Measurements from ENCODE around the gene UBXN11. TPM values are rescaled to one million over a fixed set of nuclear protein-coding genes. Genes with fewer than 3 reads are reported as not detected.

The UBXN11 gene
- polyA plus RNA-seq, 1 of the 3 experiments (the other 2 are of a cell fraction), result 30.6 TPM

DNA sequence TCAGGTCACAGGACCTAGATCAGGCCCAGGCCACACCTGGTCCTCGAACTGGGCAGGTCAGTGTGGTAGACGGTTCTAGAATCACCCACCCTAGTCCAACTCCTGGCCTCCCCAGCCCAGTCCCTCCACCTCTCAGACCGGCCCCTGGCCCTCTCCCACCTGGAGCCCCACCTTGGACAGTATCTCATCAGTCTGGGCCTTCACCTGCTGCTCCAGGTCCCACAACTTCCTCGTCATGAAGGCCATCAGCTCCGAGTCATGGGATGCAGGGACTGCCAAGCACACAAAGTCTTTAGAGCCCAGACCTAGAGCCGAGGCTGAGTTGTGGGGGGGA, 8.7 kb downstream of the UBXN11 start:
- Histone ChIP-seq H3K36me3 (replicated peaks in 1 of 2; ENCODE audit: control insufficient read depth in 1 of 2, insufficient read depth in 2 of 2, low read length in 1 of 2) (no peaks in the 10 kb centered on the region), H3K27ac (ENCODE audit: low read depth in 2 of 2, low read length in 1 of 2) (no peak overlapping the region), H3K79me2 (ENCODE audit: insufficient read depth) (no peaks in the 10 kb centered on the region), H3K9me3 (no peaks in the 10 kb centered on the region), H3K4me3 (ENCODE audit: low read depth in 2 of 2, low read length in 1 of 2) (no peak overlapping the region), H3F3A (replicated peaks; ENCODE audit: insufficient read depth) (no peaks in the 10 kb centered on the region), H3K9me2 (no peaks in the 10 kb centered on the region), H3K4me1 (ENCODE audit: control insufficient read depth in 1 of 2, insufficient read depth in 2 of 2, low read depth in 1 of 2, low read length in 1 of 2) (no peaks in the 10 kb centered on the region), H4K20me1 (ENCODE audit: insufficient read depth) (no peaks in the 10 kb centered on the region), H3K27me3 (ENCODE audit: insufficient read depth) (no peaks in the 10 kb centered on the region), H3K9ac (no peak overlapping the region), H2AFZ (ENCODE audit: low read depth) (no peak overlapping the region), H3K4me2 (no peak overlapping the region)
- POLR2A ChIA-PET, result no interaction called here
- 95% methylated on average over 3 of the region's 6 CpGs for WGBS (ENCODE audit: low lambda C conversion rate)
- CTCF ChIA-PET, result interaction anchor here (0.7 to 7.1 kb wide), 6 partner anchors 12 to 153 kb away, joined by 3 to 48 read pairs (median 4); partner anchors contain the start of genes CD52 and SH3BGRL3
- no peak for TF ChIP-seq FOSL2 (IDR thresholded peaks at IDR 0.05; ENCODE audit: borderline replicate concordance, low read depth)
- DNase-seq, result no peak

DNA sequence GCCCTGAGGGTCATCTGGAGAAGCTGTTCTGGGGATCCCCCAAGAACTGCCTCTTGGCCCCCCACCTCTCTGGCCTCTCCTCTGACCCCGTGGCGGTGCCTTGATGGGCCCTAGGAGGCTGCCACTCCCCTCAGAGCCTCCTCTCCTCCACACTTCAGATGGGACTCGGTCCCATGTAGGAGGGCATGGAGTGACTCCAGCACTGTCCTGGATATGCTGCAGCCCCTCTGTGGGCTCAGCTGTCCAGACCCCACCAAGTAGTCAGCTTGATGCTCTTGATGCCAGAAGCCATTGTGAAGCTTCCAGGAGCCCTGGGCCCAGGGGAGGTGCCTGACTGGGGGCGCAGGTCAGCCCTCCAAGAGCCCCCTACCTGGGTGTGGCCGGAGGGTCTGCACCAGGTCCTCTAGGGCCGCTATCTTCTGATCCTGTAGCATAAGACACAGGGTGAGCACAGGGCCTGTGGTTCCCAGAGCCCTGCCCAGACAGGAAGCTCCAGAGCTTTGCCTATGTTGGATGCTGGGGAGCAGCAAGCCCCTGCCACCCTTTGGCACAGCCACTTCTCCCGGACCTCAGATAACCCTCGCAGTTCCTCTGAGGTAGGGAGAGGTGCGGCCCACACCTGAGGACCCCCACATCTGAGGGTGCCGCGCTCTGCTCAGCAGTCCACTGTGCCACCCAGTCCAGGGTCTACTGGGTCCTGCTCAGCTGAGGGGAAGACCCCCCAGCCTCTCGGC, 9.2 kb downstream of the UBXN11 start:
- Histone ChIP-seq H4K20me1 (ENCODE audit: insufficient read depth) (no peaks in the 10 kb centered on the region), H3K9ac (no peak overlapping the region), H3K9me3 (no peaks in the 10 kb centered on the region), H3F3A (replicated peaks; ENCODE audit: insufficient read depth) (no peaks in the 10 kb centered on the region), H3K27ac (ENCODE audit: low read depth in 2 of 2, low read length in 1 of 2) (no peak overlapping the region), H3K79me2 (ENCODE audit: insufficient read depth) (no peaks in the 10 kb centered on the region), H3K36me3 (replicated peaks in 1 of 2; ENCODE audit: control insufficient read depth in 1 of 2, insufficient read depth in 2 of 2, low read length in 1 of 2) (no peaks in the 10 kb centered on the region), H2AFZ (ENCODE audit: low read depth) (no peak overlapping the region), H3K4me2 (no peak overlapping the region), H3K27me3 (ENCODE audit: insufficient read depth) (no peaks in the 10 kb centered on the region), H3K4me3 (ENCODE audit: low read depth in 2 of 2, low read length in 1 of 2) (no peak overlapping the region), H3K9me2 (no peaks in the 10 kb centered on the region), H3K4me1 (ENCODE audit: control insufficient read depth in 1 of 2, insufficient read depth in 2 of 2, low read depth in 1 of 2, low read length in 1 of 2) (no peaks in the 10 kb centered on the region)
- POLR2A ChIA-PET, result no interaction called here
- WGBS (ENCODE audit: low lambda C conversion rate), result 100% methylated on average over 4 of the region's 12 CpGs
- TF ChIP-seq GATA2 (CRISPR knock-in tag; IDR thresholded peaks at IDR 0.05) (no peak), MEF2A (IDR thresholded peaks at IDR 0.05; ENCODE audit: borderline replicate concordance, low read depth) (no peak), EP300 (IDR thresholded peaks at IDR 0.05; ENCODE audit: borderline replicate concordance in 1 of 2, low read depth in 1 of 2, low read length in 1 of 2) (no peak), EZH2phosphoT487 (IDR thresholded peaks at IDR 0.05; ENCODE audit: borderline replicate concordance, low read depth) (no peak), FOXJ3 (CRISPR knock-in tag; IDR thresholded peaks at IDR 0.05) (no peak), ELF1 (IDR thresholded peaks at IDR 0.05) (no peak), FOXM1 (IDR thresholded peaks at IDR 0.05; ENCODE audit: low read depth) (no peak), RAD21 (IDR thresholded peaks at IDR 0.05; ENCODE audit: low read length) (no peak), MXI1 (IDR thresholded peaks at IDR 0.05; ENCODE audit: low read depth, low read length) (no peak)
- TF ChIP-seq, protein P1, sequence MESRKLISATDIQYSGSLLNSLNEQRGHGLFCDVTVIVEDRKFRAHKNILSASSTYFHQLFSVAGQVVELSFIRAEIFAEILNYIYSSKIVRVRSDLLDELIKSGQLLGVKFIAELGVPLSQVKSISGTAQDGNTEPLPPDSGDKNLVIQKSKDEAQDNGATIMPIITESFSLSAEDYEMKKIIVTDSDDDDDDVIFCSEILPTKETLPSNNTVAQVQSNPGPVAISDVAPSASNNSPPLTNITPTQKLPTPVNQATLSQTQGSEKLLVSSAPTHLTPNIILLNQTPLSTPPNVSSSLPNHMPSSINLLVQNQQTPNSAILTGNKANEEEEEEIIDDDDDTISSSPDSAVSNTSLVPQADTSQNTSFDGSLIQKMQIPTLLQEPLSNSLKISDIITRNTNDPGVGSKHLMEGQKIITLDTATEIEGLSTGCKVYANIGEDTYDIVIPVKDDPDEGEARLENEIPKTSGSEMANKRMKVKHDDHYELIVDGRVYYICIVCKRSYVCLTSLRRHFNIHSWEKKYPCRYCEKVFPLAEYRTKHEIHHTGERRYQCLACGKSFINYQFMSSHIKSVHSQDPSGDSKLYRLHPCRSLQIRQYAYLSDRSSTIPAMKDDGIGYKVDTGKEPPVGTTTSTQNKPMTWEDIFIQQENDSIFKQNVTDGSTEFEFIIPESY (IDR thresholded peaks at IDR 0.05; ENCODE audit: borderline replicate concordance, low read depth), result no peak
- CTCF ChIA-PET, result interaction anchor here (0.7 to 7.1 kb wide), 7 partner anchors 11 to 152 kb away, joined by 3 to 48 read pairs (median 4); partner anchors contain the start of genes CD52, SH3BGRL3 and ZNF593
- no peak for DNase-seq
